ENCODE data around the gene FGG.
"Not testable (repeated sequence)": the region's sequence is repeated elsewhere in the genome, so short reads cannot be mapped to it uniquely, and the experiment has no call there.

The FGG gene

DNA sequence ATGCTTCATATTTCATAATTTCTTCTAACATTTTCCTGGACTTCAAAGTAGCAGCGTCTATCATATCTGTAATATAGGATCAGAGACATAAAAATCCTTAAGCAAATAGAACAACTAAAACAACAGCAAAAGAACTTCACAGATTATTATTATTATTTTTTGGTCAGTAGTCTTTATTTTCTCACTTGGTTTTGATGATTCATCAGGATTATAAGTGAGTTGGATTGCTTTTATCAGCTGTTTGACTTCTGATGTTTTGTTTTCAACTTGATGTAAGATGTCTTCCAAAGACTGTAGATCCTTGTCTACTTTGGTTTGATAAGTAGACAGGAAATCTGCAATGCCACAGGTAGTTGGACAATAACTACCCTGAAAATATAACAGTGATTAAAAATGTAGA, 623 bp downstream of the FGG start:
- DNase-seq (ENCODE audit: low read depth): no peak

DNA sequence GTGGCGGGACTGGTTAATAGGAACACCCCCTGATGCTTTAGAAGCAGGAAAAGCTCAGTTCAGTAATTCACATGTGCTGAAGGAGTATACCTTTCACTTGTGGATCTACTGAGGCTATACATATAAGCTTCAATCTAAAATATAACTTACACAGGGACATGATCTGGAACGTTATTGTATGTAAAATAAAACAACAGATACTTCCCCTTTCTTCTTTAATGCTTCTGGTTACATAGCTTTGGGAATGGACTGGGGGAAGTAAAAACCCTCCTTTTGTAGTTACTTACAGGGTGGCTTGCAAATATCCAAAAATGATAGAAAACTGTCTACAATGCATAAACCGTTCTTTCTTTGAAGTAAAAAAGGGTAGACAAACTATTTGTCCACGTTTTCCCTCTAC, 1.9 kb downstream of the FGG start:
- DNase-seq (ENCODE audit: low read depth): no peak

DNA sequence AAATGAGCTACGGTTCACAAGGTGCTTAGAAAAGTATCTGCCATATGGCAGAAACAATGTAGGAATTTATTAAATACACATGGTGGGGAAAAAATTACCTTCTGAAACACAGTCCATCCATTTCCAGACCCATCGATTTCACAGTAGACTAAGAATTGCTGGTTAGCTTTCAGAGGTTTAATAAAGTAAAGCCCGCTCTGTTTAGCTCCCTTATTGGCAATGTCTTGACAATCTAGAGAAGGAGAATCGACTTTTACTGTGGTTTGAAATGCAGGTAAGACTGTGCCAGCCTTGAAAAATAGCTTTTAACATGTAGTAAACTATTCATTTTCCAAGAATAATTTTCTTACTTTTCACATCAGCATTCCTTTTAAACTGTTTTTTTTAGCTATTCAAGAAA, 2.9 kb downstream of the FGG start:
- DNase-seq (ENCODE audit: low read depth): no peak

DNA sequence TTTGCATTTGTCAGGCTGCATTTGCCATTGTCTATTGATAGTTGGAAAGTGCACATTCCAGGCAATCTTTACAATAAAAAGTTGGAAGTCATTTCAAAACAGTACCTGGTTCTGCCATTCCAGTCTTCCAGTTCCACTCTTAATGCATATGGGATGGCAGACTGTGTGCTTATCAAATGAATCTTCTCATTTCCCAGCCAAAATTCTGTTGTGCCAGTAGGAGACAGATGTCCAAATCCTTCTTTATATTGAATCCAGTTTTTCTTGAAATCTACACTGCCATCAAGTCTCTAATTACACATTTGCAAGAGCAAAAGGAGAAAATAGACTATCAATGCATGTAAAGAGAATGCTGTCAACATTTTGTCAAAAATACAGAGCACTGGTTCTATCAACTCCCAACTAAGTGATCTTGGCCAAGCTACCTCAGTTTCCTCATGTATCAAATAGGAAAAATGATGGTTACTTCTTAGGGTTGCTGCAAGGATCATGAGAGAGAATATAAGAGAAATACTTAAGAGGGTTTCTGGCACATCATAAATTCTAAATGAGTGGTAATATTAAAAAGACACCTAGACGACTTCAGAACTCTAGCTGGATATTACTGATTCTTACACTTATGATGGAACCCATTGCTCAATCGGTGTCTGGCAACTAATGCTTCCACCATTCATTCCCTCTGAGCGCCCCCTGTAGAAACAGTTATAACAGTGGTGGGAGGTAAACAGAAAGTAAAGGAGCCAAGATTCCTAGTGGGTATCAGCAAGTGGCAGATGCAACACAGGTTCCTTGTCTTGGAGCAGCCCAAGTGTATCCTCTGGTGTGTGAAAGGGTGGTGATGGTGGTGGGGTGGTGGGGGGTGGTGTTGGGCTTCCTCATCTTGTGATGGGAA, 3.8 kb downstream of the FGG start:
- DNase-seq (ENCODE audit: low read depth): no peak

DNA sequence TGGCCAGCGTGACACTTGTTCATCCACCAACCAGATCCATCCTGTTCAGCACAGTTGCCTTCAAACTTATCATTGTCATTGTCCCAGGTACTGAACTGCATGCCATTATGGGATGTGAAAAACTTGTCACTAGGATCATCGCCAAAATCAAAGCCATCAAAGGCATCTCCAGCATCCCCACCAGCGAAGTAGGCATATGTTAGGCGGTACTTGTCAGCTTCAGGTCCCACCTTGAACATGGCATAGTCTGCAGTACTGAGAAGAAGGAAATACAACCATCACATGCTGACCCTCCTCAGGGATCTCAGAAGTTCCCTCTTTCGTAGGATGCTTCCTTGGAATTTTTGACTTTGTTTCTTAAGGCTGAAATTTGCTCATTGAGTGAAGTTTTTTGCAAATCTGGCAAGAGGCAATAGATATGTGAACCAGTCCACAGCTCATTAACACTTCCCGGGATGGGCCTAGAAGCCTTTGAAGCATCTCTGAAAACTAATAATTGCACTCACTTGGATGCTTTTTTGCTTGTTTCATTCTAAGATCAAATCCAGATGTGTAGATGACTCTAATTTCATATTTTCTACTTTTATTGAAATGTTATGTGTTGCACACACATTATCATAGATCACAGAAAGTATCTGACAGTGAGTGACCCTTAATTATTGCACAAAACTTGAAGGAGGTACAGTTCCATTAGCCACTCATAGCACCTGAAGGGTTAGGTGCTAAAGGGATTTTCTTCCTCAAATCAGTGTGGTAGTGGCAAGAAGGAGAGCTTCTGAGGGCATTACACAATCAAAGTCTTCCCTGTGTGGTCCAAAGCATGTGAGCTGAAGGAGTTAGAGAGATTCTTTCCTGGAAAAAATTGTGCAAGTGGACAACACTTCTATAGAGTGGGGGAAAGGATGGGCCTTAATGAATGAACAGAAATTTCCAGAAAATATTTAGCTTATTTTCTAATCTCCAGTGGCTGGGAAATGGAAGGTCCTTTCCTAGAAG, 5.4 kb downstream of the FGG start:
- no peak for DNase-seq (ENCODE audit: low read depth)

DNA sequence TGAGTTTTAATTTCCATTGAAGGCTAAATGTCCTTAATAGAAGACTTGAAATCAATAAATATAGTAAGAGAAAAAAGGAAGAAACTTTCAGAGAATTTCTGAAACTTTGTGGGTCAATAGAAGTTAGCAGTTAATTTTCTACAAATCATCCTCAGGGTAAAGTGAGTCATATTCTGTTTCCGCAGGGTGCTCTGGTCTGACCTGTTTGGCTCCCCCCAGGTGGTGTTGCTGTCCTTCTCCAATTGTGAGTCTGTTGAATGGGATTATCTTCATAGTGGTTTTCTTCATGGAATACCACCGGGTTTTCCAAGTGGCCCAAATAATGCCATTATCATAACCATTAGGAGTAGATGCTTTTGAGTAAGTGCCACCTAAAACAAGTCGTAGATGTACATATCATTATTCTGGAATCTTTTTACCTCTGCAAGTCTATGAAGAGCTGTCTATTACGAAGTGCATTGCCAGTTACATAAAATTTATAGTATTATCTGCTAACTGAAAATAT, 7.7 kb downstream of the FGG start:
- DNase-seq (ENCODE audit: low read depth): no peak

DNA sequence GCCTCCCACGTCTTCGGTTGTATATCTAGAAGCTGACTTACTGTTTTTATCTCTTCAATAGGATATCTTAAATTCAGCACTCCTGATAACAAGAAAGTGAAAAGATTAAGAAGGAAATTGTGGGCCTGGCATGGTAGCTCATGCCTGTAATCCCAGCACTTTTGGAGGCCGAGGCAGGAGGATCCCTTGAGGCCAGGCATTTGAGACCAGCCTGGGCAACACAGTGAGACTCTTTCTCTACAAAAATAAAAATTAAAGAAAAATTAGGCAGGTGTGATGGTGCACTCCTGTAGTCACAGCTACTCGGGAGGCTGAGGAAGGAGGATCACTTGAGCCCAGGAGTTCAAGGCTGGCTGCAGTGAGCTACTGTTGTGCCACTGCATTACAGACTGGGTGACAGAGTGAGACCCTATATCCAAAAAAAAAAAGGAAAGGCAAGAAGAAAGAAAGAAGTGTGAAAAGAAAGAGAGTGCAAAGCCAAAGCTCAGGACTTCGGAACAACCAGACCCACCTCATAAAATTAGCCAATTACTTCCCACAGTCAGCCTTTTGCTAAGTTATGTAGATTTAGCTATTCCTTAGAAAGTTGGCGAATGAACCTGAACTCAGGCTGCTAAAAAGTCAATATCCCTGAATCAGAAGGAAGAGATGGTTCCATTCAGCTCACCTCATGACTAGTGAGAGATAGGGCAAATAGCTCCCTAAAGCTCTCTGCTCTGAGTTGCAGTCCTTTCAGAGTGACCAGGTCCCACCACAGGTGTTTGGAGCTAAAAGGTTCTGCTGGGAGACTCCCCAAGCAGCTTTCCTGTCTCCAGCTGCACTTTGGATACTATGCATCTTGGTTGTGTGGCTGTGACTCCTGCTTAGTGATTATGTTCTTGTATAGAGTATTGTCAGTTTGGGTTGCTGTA, 9.2 kb downstream of the FGG start:
- no peak for DNase-seq (ENCODE audit: low read depth)

DNA sequence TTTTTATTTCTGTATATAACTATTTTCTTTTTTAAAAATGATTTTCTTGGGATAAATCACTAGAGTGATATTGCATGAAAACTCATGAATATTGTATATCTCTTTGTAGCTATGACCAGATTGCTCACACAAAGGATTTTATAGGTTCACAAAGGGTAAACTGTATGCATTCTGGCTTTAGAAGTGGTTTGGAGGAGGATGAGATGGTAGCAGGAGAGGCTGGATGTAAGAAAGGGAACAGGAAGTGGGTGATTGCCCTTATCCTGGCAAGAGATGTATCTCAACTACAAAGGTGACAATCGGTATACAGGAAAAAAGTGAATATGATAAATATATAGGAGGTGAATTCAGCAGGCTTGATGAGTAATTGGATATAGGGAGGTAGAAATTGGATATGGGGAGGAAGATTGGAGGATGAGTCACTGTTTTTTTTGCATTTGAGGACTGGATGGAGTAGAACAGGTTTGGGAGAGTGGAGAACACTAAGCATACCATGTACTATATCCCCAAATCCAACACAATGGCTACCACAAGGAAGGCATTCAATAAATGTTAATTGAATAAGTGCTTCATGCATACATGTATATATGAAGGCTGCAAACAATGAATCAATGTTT, 9.9 kb downstream of the FGG start:
- no peak for DNase-seq (ENCODE audit: low read depth)

DNA sequence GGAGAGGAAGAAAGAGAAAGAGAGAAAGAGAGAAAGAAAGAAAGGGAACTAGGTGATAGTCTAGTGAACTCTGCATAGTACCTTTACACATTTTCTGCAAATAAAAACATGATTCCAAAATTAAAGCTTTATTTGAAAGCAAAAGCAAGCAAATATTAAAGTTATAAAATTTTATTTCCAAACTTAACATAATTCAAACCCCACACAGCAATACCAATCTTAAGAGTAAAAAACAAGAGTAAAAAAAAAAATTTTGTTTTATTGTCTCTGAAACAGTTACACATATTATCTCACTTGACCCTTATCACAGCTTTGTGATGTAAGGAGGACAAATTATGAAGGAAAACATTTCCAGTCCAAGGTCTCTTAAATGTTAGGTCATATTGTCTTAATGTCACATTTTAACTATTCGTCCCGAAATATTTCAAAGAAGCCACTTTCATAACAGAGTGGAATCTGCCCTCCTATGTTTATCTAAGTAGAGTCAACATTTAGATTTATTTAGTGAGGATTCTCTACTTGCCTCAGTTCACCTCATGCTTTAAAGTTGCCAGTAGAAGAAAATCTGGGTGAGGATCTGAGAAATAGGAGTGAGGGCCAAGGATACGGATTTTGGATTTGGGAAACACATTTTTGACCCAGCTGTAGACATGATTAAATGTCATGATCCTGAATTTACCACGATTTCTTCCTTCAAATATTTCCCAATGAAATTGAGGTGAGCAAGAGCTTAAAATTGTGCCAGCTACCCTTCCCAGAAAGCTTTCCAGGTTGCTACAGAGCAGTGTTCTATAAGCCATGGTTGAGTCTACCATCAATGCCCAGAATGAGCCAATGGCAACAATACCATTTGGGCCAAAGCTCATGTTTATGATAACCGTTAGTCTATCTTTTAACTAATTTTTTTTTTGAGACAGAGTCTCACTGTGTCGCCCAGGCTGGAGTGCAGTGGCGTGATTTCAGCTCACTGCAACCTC, 14.4 kb downstream of the FGG start:
- DNase-seq (ENCODE audit: low read depth): no peak

DNA sequence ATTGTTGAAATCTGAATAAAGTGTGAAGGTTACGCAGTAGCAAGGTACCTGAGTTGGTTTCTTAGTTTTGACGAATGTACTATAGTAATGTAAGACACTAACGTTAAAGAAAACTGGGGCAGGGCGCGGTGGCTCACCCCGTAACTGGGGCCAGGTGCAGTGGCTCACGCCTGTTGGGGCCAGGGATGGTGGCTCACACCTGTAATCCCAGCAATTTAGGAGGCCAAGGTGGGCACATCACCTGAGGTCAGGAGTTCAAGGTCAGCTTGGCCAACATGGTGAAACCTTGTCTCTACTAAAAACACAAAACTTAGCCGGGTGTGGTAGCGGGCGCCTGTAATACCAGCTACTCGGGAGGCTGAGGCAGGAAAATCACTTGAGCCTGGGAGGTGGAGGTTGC, 15.2 kb downstream of the FGG start:
- DNase-seq (ENCODE audit: low read depth): not testable (repeated sequence)

DNA sequence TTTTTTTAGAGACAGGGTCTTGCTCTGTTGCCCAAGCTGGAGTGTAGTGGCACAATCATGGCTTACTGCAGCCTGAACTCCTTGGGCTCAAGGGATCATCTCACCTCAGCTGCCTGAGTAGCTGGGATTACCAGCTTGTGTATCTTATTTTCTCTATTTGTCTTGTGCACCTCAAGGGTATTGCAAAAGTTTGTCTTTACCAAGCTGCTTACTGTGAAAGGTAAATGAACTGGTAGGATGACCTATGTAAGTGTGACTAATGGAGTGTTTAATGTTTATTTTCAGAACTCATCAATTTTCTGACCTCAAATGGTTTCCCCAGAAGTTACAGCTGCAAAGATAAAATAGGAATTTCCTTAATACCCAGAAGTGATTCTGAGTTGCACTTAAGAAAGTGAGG, 16.6 kb downstream of the FGG start:
- no peak for DNase-seq (ENCODE audit: low read depth)

DNA sequence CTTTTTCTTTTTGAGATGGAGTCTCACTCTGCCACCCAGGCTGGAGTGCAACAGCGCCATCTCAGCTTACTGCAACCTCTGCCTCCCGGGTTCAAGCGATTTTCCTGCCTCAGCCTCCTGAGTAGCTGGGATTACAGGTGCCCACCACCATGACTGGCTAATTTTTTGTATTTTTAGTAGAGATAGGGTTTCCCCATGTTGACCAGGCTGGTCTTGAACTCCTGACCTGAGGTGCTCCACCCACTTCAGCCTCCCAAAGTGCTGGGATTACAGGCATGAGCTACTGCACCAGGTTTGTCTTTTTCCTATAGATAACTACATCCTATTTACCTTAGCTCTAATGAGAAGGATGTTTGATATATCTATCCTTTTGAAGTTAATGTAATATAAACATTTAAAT, 18.1 kb downstream of the FGG start:
- not testable (repeated sequence) for DNase-seq (ENCODE audit: low read depth)

DNA sequence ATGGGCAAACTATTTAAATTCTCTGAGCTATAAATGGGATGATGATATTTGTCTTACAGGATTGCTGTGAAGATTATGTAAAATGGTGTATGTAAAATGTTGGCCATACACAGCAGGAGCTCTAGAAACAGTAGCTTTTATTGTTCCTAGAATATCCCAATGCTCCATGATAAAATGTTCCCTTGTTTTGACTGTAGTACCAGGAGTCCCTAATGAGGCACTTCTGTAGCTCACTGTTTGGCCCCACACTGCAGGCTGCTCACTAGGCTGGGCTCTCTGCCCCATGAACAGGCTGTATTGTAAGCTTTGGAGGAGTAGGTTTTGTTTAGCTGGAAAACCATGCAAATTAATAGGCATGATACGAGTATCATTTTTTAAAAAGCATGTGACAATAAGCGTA, 18.6 kb downstream of the FGG start:
- no peak for DNase-seq (ENCODE audit: low read depth)

DNA sequence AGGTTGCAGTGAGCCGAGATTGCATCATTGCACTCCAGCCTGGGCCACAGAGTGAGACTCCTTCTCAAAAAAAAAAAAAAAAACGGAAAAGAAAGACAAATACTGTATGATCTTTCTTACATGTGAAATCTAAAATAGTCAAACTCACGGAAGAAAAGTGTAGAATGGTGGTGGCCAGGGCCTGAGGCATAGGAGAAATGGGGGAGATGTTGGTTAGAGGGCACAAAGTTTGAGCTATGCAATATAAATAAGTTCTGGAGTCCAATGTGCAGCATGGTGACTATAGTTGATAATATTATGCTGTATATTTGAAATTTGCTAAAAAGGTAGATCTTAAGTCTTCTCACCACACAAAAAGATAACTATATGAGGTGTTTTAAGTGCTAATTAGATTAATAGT, 20.6 kb downstream of the FGG start:
- DNase-seq (ENCODE audit: low read depth): no peak

DNA sequence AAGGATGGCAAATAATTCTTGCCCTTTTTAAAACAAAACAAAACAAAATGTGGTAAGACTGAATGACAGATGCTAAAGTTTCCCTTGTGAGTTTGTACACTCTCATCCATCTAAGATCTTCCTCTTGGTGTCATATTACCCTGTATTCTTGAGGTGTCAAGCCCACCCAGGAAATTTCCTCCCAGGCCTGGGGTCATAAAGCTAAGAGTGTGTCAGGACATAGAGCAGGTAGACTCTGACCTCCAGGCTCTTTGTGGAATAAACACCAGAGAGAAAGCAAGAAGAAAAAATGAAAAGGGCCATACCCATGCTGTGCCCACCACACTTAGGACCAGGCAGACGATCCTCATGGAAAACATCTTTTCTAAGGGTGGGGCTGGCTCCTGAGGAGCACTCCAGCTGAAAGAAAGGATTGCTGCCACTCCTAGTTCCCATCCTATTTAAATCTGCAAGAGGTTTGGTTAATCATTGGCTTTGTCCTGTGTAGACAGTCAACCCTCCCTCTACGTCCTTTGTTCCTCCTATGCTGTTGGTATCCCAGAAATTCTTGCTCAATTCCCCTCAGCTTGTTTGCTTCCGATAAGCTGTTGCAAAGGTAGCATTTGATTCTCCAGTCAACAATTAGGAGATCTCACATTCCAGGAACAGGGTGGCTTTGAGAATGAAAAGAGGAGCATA, 22.0 kb downstream of the FGG start, which contains the start of gene FGA:
FGA (minus strand) TSS at position 414 of the 678 bp plus-strand sequence; CDS start at position 359, 55 bp downstream.
- DNase-seq (ENCODE audit: low read depth): no peak

DNA sequence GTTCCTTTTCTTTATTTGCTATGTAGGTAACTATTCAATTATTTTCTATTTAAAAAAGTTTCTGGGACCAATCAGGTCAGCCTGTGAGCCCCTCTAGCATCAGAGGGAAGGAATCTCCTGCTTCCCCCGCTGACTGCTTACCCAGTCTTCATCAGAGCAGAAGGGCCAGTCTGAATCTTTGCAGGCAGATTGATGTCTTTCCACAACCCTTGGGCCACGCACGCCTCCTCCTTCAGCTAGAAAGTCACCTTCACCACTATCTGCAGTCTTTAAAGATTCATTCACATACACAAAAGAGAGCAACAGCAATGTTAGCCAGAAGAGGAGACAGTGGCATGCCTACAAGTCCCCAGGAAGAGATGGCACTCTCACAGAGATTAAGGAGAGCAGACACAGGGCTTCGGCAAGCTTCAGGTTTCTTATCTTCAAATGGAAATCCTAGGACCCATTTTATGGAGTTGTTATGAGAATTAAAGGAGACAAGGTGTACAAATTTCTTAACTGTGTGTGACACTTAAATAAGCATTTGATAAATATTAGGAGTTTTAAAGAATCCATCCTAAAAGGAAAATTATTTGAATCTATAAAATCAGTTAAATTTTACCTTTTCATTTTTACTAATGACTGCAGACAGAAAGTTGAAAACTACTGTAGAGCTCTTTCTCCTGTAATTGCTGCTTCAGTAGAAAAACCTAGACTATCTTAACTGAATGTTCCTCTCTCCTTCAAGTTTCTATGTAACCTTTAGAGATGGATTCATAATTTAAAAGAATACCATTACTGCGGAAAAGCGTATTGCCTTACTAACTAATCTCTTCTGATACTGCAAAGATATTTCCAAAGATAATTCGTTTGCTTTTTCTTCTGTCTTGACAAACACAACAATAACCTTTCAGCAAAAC, 22.9 kb downstream of the FGG start:
- DNase-seq (ENCODE audit: low read depth): no peak

DNA sequence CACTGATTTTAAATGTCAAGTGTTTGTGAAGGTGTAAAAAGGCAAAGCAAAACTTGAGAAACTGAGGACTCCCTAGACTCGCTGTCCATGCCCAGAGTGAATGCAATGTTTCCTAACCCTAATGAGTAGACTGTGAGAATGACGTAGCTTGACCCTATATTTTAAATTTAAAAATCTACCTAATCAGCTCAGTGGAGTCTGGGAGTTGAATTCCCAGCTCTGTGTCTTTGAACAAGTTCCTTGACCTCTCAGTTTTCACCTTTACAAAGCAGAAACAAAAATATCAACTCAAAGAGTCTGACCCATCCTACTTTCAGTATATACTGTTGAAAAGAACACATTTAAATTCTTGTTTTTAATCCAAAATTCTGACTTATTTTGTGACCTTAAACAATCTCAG, 24.3 kb downstream of the FGG start:
- no peak for DNase-seq (ENCODE audit: low read depth)

All from fibroblast of gingiva (primary cell).